Panc1 (cell line): ENCODE data around the gene SLC12A7.

Experiments
- POLR2AphosphoS5 ChIP-seq: IDR thresholded peaks from 2 replicates; pipeline ENCODE4 v1.6.1; 2012; ENCODE audit warnings: mild to moderate bottlenecking, low read depth, low read length, moderate library complexity
- TF ChIP-seq, protein P1 (sequence below): fragments of 450-650 bp; IDR thresholded peaks from 2 replicates; pipeline ENCODE4 v1.5.1; 2017; ENCODE audit warnings: mild to moderate bottlenecking

DNA sequence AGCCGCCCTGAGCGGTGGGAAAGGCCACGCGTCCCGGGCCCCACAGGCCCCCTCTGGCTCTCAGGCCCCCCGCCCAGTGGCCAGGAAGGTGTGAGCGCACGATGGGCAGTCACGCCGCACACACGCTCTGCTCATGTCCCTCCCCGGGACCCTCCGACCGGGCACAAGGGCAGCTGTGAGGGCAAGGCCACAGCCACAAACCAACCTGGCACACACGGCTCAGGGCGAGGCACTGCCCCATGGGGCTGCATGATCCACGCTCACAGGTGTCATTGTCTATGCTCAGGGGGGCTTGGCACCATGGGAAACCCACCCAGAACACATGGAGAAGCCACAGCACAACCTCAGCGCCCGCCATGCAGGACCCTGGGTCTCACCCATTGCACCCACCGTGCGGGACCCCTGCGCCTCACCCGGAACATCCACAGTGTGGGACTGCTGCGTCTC is 51.3 kb downstream of the SLC12A7 start:
- TF ChIP-seq, protein P1, sequence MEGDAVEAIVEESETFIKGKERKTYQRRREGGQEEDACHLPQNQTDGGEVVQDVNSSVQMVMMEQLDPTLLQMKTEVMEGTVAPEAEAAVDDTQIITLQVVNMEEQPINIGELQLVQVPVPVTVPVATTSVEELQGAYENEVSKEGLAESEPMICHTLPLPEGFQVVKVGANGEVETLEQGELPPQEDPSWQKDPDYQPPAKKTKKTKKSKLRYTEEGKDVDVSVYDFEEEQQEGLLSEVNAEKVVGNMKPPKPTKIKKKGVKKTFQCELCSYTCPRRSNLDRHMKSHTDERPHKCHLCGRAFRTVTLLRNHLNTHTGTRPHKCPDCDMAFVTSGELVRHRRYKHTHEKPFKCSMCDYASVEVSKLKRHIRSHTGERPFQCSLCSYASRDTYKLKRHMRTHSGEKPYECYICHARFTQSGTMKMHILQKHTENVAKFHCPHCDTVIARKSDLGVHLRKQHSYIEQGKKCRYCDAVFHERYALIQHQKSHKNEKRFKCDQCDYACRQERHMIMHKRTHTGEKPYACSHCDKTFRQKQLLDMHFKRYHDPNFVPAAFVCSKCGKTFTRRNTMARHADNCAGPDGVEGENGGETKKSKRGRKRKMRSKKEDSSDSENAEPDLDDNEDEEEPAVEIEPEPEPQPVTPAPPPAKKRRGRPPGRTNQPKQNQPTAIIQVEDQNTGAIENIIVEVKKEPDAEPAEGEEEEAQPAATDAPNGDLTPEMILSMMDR: no peak
- no peak for TF ChIP-seq POLR2AphosphoS5
